Spleen (tissue), 7 donors: ENCODE results near the gene PARP11.

Experiments
- CTCF ChIP-seq, 11 experiments: fragments of 200-600 bp in 7 of 11; fragments of 450-650 bp in 4 of 11; sonication (generic) in 4 of 11; IDR thresholded peaks in 8 of 11; conservative IDR thresholded peaks in 3 of 11; 1 replicate in 7 of 11; 2 replicates in 4 of 11; pipeline versions ENCODE4 v1.4.0 to v1.8.0; 2016 to 2021; ENCODE audit warnings: antibody characterized with exemption in 11 of 11, inconsistent platforms in 4 of 11, mild to moderate bottlenecking in 1 of 11
- POLR2A ChIP-seq, 3 donors: fragments of 450-650 bp; IDR thresholded peaks; one replicate each; pipeline ENCODE4 v1.5.1; 2017; ENCODE audit warnings: antibody characterized with exemption in 3 of 3, mild to moderate bottlenecking in 1 of 3
- donor health status: DM: no; HTN: no; CAD: no; lungs with moderate emphysema.
- donor health status: DM: no; HTN: no; CAD: no.
- donor health status: DM: no; HTN: no; CAD: no.

- TF ChIP-seq CTCF (IDR thresholded peaks at IDR 0.05 in 8 of 11, conservative IDR thresholded peaks at IDR 0.05 in 3 of 11) (no peak), POLR2A (IDR thresholded peaks at IDR 0.05) (no peak)
These were observed 38.2 kb upstream of the PARP11 start for GRCh38 chr12:3911409-3911808.
